SHP77 (cell line): ENCODE measurements around the gene LDLRAP1.

Experiments used
- DNase-seq, 2 experiments: peaks; one replicate each; lab custom pipeline; 2025; lab: John Stamatoyannopoulos, UW

The LDLRAP1 gene

DNA sequence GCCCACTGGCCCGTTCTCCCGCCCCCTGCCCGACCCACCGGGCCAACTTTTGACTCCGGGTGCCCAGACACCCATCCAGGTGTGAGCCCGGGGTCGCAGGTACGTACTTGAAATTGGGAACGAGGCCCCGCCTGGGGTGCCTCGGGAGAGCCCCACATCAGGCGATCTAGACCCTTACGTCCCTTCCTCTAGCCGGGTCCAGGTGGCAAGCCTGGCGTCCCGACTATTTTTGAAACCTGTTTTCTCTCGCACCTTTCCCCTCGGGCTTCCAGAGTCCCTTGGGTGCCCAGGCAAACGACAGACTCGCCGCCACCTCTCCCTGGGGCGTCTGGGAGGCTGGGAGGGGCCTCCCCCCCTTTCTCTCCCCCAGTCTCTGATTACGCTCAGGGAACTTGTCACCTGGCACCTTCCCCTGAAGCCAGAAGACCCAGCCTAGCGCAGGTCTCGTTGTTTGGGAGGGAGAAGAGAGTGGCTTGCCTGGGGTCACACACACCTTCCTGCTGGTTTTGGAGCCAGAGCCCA lies 898 bp downstream of the LDLRAP1 start:
- no peak for DNase-seq

DNA sequence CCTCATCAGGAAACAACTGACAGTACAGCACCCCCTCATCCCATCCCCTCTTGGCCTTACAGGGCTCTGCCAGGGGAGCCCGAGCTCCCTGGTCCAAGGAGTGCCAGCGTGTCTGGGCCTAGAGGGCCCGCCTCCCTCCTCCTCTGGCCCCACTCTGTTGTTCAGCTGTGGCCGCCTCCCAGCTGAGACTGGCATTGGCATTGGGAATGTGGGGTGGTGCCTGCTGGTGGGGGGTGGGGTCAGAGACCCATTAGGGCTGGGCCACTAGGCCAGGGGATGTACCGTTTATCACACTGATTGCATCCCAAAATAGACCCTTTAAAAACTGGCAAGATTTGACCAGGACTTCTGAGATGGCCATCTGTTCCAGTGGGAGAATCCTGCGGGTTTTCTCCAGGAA lies 1.4 kb downstream of the LDLRAP1 start:
- DNase-seq = no peak

DNA sequence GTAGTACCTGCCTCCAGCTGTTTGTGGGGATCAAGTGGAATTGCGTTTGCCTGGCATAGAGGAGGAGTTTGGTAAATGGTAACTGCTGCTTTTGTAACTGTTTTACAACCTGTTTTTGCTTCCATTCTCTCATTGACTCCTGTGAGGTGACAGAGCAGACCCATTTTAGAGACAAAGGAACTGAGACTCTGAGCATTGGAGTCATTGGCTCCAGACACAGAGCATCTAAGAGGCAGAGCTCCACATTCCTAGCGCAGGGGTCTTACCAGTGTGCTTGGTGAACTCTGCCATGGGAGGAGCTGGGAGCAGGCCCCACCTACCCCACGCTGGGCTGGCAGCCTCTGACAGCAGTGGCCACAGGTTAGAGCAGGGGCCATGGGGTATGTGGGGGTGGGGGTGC lies 2.4 kb downstream of the LDLRAP1 start:
- DNase-seq = no peak

DNA sequence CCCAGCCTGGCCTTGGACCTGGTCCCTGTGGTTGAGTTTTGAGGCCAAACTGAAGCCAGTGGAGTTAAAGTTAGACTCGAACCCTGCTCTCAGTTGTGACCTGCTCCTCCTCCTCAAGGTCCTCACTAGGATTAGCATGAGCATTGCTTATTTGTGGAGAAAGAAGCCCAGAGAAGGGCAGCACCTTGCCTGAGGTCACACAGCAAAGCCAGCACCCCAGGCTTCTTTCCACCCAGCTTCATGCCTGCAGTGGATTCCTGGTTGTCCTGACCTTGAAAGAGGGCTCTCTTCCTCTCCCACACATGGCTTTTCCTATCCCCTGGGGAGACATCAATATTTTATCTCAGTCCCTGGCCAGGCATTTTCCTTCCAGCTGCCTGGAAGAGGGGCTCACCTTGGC lies 2.8 kb downstream of the LDLRAP1 start:
- DNase-seq = no peak

DNA sequence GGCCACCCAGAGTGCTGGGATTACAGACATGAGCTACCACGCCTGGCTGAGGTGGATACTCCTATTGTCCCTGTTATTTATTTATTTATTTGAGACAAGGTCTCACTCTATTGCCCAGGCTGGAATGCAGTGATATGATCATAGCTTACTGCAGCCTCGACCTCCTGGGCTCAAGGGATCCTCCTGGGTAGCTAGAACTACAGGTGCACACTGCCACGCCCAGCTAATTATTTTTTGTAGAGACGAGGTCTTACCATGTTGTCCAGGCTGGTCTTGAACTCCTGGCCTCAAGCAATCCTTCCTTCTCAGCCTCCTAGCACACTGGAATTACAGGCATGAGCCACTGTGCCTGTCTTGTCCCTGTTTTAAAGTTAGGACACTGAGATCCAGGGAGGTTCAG lies 5.2 kb downstream of the LDLRAP1 start:
- DNase-seq = no peak

DNA sequence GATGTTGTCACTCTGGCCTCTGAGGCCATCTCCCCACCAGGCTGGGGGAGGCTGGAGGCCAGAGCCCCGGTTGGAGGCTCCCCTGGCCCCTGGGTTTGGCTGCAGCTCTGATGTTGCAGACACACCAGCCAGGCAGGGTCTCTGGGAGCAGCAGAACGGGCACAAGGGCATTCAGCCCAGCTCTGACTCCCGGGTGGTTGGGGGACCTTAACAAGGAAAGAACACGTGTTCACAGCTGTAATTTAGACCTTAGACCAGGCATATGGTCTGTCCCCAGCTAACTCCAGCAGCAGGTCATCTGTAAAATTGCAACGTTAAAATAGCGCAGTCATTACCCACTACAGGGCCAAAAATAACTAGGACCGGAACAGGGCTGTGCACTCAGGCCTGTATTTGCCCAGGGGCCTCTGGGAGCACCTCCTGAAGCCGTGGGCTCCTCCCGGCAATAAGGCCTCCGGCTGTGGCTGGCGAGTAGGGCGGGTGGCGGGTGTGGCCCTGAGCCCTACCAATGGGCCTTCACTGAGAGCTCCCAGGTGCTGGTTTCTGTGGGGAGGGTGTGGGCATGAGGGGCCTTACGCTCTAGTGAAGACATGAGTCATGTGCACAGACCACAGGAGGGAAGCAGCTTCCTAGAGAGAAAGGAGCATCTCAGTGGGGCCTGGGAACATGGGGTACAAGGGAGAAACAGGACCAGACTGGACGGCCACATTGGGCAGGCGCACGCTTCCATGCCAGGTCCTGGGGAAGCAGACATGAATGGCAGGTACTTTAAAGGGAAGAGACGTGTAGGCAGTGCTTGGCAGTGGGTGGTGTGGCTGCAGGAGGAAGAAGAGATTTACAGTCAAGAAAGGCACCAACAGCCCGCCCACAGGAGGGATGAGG lies 6.1 kb downstream of the LDLRAP1 start:
- DNase-seq = peak; percentile 47 to 66

DNA sequence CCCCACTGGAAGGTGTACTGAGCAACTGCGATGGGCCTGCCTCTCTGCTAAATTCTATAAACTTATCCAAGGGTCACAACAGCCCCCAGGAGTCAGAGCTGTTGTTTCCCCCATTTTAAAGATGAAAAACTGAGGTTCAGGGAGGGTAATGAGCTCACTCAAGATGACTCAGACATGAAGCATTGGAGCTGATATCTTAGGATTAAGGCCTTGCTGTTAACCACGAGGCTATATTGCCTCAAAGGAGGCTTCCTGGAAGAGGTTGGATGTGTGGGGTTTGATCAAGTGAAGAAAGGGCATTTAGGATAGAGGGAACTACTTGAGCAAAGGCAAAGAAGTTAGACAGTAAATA lies 6.7 kb downstream of the LDLRAP1 start:
- no peak for DNase-seq

DNA sequence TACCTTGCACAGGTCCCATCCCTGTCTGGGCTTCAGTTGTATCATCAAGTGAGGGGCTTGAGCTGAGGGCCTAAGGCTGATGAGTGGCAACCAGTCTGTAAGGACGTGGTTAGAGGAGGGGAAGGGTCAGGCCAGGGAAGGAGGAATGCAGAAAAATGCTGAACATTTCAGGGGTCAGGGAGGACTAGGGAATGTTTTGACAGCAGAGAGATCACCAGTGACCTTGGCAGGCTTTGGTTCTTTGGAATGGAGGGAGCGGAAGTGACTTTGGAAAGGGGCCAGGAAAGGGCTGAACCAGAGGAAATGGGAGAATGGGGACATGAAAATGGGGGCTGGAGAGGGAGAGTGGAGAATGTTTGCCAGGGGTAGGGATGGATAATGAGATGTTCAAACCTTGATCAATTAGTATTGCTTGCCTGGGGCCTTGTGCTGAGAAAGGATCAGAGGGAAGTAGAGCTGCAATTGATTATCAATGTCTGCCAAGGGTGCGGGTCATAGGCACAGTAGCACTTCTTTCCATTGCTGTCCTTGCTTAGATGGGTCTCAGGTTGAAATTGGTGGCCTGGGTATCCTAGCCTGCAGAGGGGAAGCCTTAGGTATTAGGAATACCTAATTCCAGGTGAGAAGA lies 7.4 kb downstream of the LDLRAP1 start:
- DNase-seq = no peak

DNA sequence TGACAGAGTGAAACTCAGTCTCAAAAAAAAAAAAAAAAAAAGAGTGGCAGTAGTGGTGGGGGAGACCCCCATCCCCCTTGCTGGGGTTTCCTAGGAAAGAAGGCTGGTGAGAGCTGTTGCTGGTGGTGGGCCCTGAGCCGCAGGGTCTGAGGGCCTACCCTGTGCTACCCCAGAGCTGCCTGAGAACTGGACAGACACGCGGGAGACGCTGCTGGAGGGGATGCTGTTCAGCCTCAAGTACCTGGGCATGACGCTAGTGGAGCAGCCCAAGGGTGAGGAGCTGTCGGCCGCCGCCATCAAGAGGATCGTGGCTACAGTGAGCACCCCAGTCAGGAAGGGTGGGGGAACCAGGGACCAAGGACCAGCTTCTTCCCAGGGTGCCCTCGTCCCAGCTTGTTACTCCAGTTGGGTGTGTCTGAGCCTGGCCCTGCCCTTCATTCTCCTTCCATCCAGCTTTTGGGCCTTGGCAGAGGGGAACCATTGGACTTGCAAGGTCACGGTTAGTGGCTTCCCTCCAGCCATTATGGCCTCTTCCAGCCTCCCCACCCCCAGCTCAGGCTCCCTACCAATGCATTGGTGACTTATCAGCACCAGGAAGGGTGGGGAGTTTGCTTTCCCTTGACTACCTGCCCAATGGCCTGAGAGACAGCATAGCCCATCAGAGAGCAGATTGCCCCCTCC lies 10.5 kb downstream of the LDLRAP1 start:
- DNase-seq = no peak

DNA sequence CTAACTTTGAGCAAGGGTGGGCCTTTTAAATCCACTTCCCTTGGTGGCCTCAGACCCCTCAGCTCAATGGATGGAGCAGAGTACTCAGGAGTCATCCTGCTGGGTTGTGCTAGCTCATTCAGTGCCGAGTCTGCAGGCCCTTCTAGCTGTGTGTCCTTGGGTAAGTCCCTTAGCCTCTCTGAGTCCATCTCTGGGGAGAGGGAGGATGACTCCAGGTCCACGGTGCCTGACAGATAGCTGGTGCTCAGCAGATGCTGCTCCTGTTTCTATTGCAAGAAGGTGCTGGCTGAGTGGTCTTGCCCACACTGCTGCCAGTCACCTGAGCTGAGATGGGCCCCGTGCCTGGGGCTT lies 11.0 kb downstream of the LDLRAP1 start:
- DNase-seq = no peak

DNA sequence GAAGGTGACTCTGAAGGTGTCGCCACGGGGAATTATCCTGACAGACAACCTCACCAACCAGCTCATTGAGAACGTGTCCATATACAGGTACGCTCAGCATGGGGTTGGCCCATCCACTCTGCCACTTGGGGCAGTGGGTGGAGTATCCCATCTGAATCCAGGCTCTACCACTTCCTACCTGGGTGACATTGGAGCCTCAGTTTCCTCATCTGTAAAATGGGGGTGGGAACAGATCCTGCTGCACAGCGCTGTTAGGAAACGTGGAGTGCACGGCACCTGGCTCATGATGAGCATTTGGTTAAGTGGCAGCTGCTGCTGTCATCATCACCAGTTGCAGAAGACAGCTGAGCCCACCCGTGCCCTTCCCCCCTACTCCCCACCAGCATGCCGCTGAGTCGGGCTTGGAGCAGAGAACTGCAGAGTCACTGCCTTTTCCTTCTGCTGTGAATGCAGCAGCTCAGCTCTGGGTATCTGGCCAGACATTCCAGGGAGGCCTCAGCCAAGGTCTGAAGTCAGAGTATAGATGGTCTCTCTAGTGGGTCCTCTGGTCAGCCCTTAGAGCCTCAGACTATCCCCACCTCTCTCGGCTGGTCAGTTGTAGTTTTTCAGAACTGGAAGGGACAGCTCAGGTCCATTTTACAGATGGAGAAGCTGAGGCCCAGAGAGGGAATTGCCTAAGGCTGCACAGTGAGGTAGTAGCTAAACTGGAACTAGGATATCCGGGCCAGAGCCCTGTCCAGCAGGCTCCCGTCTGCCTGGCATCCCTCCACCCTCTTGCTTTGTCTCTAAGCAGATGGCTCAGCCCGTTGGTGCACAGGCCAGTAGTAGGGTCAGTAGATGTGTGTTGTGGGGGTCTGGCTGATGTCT lies 11.7 kb downstream of the LDLRAP1 start:
- DNase-seq = no peak

DNA sequence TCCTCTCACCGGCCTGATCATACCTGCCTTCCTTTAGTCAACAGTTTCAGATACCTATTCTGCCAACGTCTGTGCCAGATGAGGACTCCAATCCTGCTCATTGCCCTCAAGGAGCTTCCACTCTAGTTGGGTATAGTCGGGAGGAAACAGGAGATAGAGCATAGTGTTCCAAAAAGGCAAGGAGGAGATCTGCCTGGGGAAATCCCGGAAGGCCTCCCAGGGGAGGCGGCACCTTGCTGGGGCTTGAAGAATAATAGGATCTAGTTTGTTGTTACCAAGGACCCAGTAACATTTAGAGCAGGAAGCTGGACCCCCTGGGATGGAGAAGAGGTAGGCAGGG lies 12.3 kb downstream of the LDLRAP1 start:
- DNase-seq = no peak

DNA sequence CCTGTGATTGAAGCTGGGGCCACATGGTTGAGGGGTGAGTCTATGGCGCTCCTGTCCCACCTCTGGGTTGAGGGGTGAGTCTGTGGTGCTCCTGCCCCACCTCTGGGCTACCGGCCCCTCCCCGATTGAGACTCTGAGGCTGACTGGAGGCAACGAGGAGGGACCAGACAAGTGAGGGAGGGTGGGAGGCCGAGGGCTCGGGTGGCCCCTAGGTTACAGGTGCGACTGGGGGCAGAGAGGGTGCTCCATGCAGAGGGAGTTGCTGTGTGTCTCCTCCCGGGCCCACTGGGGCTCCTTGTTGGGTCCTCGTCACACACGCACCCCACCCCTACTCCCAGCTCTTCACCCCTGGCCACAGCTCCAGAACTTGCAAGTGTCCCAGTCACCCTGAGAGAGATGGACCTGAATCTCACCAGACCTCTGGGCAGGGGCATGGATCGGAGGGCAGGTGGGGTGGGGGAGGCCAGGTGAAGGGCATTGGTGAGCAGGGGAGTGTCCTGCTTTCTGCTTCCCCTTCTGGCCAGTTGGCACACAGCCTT lies 12.8 kb downstream of the LDLRAP1 start:
- no peak for DNase-seq

DNA sequence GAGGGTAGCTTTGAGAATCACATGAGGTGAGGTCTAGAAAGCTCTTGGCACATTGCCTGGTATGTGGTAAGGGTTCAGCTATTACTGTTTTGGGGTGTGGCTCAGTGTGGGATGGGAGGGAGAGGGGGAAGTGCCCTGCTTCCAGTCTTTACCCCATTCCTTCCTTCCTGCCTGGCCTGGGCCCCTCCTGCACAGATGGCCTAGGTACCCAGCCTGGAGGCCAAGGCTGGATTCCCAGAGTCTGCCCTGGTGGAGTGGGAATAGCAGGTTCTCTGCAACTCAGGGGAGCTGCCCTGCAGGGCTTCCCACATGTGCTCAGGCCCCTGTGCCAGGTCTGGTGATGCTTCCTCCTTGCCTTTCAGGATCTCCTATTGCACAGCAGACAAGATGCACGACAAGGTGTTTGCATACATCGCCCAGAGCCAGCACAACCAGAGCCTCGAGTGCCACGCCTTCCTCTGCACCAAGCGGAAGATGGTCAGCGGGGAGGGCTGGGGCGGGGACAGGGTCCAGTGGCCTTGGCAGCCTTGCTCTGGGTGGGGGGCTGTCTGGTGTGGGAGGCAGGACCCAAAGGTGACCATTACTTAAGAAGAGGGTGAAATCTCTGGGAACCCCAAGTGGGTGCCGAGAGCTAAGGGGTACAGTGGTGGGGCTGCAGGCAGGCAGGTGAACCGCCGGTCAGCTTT lies 13.5 kb downstream of the LDLRAP1 start:
- no peak for DNase-seq

DNA sequence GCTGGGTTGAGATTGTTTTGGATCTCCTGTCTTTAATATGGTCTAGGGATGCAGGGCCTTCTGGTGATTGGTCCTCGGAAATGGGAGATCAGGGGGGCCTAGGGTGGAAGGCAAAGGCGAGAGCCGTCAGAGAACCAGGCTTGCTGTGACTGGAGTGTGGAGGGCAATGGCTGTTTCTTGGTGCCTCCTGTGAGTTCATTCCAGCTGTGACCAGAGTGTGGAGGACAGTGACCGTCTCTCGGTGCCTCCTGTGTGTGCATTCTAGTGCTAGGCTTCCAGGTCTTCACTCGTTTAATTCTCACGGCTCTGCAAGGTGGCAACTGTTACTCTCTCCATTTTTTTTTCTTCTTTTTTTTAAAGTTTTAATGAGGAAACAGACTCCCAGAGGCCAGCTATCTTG lies 14.1 kb downstream of the LDLRAP1 start:
- DNase-seq = no peak

DNA sequence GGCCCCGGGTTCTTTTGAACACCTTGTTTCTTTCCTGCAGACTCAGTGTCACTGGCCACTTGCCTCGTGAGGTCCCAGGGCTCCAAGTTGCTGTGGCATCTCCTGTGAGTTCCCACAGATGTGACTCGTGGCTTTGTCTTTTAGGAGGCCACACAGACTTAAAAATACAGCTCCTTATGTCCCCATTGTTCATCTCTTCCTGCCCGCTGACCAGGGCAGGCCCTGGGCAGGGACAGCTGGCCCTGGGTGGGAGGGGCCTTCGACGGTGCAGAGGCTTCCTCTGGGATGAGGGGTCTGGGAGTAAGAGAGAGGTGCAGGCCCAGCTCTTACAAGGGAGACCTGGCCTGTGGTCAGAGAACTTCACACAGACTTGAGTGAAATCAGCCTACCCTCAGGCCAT lies 15.6 kb downstream of the LDLRAP1 start:
- DNase-seq = no peak

DNA sequence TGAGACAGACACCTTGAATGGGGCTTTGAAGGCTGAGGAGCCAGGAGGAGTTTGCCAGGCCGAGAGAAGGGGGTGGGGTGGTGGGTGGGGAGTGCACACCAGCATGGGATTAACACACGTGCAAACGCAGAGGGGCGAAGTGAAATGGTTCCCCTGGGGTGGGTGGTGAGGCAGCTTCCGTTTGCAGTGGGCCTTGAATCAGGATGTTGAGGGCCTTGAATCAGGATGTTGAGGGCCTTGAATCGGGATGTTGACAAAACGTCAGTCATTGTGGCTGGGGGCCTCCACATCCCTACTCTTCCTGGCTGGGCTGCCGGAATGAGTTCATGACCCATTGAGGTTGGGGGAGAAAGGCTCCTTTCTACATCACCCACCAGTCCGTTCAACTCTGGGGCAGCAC lies 16.6 kb downstream of the LDLRAP1 start:
- DNase-seq = no peak

DNA sequence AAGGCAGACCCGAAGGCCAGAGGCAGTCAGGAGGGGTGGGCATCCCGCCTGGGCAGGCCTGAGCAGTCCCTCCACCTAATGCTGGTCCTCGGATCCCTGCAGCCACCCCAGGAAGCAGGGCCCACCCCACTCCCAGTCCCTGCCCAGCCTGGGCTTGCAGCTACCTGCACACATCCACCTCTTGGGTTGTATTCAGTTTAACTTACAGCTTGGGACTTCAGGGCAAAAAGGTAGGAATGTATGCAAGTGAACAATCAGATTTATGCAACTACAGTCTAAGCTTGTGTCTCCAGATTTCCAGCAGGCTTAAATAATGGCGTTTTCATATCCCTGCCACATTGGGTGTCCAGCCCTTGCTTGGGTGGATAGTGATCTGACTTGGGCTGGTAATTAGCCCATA lies 17.4 kb downstream of the LDLRAP1 start:
- DNase-seq = no peak

DNA sequence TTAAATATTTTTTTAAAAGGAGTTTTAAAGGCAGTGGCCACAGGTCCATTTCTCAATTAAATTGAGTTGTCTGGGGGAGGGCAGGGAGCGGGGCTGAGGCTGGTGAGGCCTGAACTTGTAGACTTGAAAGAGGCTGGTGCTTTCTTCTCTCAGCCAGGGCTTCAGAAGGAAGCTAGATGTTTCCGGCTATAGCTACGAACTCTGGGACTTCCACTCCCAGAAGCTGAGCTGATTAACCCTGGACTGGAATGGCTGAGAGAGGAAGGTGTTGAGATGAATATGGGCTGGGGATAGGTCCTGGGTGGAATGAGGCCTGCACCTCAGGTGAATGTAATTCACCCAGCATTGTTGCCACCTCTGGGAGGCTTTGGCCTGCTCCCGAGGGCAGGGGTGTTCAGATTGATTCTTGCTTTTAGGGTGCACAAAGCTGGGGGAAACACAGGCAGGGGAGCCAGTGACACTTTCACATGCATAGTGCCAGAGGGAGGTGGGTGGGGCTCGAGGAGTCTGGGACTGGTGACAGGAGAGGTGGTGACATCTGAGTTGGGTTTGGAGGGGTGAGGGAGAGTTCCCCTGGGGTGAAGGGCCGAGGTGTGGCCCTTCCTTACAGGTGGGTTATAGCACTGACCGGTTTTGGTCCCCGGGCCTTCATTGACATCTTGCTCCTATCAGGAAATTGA lies 18.2 kb downstream of the LDLRAP1 start:
- DNase-seq = no peak

DNA sequence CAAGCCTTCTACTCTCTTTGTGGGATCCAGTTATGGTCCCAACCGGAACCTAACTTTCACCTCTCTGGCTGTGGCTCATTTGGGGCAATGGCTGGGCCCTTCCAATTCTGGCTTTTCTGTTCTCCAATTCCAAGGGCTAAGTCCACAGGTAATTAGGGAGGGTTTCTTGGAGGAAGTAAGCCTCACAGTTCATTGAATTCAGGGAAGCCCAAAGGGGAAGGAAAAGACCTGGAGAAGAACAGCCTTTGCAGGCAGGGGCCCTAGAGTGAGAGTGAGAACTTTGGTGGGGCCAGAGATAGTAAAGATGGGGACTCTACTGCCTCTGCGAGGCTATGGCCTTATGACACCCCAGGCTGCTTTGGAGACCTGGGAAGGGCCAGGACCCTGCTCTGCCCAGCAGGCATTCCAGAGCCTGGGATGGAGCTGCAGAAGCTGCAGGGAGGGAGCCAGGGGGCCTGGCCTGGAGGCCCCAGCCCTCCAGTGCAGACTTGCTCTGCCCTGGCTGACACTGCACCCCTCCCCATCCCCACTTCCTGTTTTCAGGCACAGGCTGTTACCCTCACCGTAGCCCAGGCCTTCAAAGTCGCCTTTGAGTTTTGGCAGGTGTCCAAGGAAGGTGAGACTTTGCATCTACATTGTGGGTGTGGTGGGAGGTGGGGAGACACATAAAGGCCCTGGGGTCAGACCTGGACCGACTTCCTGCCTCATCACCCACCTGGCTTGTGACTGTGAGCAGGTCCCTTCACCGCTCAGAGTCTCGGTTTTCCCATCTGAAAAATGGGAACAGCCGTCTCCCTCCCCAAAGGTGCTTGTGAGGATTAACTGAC lies 18.9 kb downstream of the LDLRAP1 start:
- peak in 1 of 2 experiments; percentile 25 for DNase-seq
